ENCODE results near the gene ARHGAP6. TPM values are rescaled to one million over a fixed set of nuclear protein-coding genes. Genes with fewer than 3 reads are reported as not detected.

ARHGAP6 gene
- total RNA-seq, 1 experiment from 2014 or later, result 0.44 TPM

DNA sequence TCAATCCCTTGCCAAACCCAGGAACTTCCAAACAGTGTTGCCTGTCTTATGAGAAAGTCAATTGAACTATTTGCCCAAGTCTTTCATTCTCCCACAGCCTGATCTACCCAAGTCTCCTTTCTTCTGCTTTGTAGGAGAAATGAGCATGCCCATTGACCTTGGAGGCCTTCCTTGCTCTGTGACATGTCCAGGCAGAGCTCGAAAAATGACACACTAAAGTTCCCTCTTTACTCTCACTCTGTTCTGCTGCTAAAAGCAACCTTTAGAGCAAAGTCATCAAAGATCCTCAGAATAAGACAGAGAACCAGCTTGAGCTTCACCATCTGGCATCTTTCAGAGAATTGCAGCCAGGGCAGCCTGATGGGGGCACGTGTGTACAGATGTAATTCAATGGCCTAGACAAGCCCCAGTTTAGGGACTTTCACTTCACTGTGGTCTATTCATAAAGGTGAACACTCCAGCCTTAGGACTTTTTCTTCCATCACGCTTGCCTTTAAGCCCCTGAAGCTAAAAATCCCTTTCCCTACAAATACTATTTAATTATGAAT lies 236.1 kb downstream of the ARHGAP6 start:
- DNase-seq (ENCODE audit: low read depth), result no peak

DNA sequence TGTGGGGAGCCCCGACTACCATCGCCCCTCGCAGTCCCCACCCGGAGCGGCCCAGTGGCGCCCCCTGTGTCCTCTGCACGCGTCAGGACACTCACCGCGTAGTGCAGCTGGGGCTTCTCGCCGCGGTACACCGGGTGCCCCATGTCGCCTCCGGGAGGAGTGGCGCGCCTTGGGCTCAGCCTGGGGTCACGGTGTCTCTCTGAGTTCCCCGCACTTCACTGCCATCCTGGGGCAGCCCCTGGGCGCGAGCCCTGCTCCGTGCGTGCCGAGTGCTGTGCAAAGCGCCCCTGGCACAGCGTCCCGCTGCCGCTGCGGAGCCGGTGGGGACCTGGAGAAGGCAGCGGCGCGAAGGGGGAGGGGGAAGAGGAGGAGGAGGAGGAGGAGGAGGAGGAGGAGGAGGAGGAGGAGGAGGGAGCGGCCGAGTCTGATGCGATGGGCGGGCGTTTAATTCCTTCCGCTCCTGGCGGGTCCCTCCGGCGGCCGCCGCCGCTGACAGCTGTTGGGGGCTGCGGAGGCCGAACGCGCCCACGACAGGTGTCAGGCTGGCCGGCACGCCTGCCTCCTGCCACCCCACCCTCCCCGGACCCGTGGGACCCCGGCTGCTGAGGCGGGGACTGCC lies 238.2 kb downstream of the ARHGAP6 start:
- no peak for DNase-seq (ENCODE audit: low read depth)

DNA sequence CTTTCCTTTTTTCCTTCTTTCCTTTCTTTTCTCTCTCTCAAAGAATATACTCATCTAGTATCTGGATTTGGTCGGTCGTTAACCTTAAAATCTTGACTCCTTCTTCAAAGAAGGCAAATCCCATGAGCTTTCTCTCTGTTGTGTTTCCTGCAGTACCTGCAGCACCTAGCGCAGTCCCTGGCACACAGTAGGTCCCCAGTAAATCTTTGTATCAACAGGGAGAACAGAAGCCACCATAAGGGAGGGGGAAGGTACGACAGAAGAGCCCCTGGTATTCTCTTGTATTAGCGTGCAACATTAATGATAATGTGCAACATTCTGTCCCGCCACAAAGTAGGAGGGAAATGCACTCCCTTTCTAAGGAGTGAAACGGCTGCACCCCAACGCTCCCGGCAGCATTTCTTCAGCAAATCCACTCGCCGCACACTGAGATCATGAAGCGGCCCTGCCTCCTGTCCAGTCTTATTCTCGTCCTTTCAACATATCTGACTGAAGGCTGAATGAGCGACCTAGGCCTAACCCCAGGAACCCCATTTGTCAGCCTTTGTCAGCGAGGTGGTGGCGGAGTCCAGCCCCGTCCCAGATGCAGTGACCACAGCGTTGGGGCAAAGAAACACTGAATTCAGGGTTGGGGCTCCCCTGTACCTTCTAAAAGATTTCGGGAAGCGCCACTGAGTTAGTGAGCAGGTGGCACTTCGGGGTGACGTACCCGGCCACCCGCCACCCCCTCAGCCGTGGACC lies 238.8 kb downstream of the ARHGAP6 start:
- DNase-seq (ENCODE audit: low read depth), result no peak

DNA sequence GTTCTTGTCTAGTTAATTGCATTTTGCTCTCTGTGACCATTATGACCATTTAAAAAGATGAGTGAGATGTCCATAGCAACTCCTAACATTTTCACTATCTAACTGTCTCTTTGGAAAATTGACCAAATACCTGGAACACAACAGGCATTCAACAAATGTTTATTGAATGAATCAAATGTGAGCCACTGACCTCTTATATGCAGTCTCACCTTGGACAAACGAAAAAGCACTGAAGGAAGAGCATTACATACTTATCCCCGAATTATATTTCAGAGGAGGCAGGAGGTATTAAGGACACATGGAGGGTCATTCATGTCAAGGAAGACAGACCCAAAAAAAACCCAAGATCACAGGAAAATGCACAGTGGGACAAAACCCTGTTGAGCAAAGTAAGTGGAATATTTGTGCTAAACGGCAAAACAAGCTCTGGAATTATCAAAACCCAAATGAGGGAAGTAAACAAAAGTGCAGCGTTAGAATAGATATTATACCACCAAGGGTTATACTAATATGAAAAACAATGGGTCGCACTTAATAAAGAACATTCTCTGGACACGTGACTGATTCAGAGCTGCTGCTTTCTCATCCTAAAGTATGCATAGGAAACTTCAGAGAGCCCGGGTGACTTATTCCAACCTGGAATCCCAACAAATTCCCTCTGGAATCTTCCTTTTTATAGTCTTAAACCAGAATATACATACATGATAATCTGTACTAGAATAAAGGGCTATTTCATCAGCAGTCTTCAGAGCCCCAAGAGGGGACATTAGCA lies 240.6 kb downstream of the ARHGAP6 start:
- no peak for DNase-seq (ENCODE audit: low read depth)

DNA sequence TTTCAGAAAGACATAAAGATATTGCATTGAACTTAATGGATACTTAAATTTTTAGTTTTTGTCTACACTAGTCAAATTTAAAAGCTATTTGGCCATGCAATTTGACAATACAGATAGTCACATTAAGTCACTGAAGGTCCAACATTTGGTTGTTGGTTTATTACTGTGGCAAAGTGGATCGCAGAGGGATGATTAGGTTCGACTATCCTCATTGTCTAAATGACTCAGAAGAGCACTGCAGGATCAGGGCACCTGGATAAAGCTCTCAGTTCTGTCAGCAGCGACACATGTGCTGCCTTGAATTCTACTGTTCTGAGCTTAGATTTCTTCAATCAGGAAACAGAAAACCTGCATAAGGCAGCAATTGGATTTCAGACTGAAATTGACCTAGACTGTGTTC lies 241.8 kb downstream of the ARHGAP6 start:
- no peak for DNase-seq (ENCODE audit: low read depth)

DNA sequence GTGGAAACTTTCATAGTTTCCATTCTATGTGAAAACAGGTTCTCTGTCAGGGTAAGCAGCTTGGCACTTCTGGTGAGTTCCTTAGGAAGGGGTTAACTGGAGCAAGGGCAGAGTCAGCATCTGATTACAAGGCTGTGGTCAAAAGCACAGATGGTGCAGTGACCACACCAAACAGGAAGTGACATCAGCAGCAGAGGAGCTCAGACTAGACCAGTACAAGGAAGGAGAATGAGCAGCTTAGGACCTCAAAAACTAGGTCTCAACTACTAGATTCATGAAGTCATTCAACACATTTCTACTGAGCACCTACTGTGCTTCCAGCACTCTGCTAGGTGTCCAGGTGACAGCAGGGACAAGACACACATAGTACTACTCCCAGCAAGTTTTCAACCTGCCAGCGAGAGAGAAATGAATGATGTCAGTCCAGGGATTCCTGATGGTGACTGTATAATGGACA lies 242.3 kb downstream of the ARHGAP6 start:
- peak; percentile 85 for DNase-seq (ENCODE audit: low read depth)

DNA sequence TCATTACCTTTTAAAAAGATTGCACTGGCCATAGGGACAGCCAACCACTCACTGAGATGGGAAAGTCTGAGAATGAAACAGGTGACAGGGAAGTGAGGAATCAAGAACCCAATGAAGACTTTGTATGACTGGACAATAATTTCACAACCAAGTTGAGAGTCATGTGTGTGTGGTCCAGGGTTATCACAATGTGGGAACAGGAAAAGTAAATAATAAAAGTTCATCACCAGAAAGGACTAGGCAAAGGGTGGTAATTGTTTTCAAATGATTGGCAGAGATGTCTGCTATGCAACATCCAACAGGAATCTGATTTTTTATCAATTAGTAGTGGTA lies 243.2 kb downstream of the ARHGAP6 start:
- no peak for DNase-seq (ENCODE audit: low read depth)

DNA sequence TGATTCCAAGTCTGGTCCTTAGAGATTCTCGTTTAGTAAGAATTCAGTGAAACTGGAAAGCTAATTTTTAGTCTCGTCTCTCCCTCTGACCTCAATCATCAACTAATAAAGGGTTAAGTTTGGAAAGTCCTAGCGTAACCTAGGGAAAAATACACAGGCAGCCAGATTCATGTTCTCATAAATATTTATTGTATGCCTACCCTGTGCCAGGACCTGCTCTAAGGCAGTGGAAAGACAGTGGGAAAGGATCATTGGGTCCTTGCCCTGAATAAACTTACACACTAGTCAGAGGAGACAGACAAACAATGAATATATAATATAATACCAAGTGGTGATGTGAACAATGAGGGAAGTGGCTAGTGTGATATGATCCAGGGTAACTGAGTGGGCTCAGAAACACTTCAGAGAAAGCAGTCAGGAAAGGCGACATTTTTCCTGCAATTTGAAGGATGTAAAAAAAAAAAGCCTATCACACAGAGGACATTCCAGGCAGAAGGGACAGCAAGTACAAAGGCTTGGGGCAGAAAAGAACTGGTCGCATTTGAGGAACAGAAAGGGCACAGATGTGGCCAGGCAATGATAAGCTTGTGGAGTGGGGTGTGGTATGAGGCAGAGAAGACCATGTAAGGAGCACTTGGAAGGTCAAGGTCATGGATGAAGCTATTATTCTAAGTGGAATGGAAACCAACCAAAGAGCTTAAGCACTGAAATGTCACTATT lies 243.8 kb downstream of the ARHGAP6 start:
- DNase-seq (ENCODE audit: low read depth), result no peak

DNA sequence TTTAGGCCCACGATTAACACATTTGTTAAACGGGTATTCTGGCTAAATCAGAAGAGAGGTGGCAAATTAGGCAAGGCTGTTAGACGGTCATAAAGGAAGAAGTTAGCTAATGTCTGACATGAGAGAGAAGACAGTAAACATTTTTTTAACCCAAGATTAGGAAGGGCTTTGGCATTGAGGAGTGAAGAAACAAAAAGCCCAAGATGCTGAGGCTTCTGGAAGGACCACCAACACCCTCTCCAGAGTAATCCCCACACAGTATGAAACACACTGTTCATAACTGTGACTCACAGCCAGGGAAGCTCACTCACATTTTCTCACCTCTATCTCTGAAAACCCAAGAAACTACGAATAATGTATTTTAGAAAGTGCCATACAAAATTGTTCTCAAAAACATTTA lies 244.9 kb downstream of the ARHGAP6 start:
- no peak for DNase-seq (ENCODE audit: low read depth)

DNA sequence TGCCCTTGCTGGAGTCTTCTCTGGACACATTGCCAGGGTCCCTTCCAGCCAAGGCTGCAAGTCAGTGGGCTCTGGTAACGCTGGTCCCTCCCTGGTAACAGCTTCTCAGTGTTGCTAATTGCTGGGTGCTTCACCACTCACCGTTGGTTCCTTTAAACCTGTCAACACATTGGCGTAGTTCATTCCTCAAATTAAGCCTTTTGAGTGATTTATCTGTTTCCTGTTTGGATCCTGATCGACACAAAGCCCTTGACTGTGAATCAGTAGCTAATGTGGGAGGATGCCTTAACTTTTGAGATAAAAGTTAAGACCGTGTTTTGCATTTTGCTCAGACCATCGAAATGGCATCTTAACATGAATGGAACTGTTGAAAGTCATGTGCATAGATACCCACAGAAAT lies 246.6 kb downstream of the ARHGAP6 start:
- DNase-seq (ENCODE audit: low read depth), result no peak

DNA sequence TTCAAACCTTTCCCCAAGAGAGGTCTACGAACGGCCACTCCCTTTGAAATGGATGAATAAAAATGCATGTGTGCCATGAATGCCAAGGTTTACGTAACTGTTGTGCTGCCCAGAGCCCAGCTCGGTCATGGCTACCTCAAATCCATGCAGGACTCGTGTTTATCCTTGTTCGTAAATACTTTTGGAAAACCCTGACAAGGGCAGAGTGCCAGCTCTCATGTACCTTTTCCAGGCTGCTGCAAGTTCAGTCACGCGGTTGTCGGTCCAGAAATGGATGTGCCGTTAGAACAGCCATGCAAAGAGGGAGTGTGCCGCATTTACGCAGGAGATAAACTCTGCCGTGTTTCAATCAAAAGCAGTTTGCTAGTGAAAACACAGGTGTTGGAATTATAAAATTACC lies 249.1 kb downstream of the ARHGAP6 start:
- no peak for DNase-seq (ENCODE audit: low read depth)

DNA sequence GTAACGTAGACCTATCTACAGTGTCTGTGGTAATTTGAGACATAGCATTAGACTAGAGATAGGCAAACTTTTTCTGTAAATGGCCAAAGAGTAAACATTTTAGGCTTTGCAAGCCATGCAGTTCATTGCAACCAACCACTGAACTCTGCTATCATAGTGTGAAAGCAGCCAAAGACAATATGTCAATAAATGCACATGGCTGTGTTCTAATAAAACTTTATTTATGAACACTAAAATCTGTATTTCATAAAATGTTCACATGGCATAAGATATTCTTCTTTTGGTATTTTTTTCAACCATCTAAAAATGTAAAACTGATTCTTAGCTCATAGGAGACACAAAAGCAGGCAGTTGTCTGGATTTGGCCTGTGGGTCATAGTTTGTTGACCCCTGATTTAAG lies 251.6 kb downstream of the ARHGAP6 start:
- DNase-seq (ENCODE audit: low read depth), result no peak

DNA sequence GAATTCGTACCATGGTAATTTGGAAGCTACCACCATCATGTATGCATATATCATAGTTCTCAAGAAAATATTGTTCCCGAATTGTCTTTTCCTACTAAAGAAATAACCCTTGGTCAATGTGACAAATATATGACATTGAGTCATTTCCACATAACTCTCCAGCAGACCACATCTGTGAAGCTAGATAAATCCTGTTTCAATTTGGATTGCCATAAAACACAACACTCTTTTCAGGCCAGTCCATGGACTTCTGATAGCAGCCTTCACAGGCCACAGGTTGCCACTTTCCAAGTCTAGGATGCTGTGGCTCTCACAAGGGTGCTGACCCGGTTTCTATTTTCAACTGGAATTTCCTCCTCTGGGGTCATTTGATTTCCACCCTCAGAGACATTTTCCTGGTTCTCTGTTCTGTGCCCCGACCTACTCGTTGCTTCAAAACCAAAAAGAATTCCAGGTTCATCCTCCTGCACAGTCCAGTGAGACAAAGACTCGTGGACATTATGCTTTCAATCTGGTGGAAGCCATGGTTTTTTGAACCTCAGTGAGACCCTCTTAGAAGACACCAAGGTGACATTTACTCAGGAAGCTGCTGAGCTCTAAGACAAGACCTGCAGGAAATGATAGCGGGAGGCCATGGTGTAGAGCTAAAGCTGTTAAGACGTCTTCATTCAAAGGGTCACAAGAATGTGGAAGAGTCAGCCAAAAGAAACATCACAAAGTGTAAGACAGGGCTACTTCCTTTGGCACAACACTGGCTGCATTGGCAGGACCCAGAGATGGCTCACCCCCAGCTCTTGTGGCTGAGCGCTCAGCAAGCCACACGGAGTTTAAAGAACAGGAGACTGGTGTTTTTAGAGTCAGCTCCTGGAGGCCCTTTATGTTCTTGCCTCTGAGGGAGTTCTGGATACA lies 252.8 kb downstream of the ARHGAP6 start:
- DNase-seq (ENCODE audit: low read depth), result peak; percentile 47

DNA sequence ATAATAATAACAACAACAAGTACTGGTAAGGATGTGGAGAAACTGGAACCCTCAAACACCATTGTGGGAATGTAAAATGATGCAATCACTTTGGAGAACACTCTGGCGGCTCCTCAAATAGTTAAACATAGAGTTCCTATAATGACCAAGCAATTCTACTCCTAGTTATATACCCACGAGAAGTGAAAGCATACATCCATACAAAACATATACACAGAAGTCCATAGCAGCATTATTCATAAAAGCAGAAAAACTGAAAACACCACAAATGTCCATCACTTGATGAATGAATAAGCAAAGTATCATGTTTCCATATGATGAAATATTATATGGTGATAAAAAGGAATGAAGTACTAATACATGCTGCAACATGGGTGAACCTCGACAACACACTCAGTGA lies 255.8 kb downstream of the ARHGAP6 start:
- DNase-seq (ENCODE audit: low read depth), result no peak

DNA sequence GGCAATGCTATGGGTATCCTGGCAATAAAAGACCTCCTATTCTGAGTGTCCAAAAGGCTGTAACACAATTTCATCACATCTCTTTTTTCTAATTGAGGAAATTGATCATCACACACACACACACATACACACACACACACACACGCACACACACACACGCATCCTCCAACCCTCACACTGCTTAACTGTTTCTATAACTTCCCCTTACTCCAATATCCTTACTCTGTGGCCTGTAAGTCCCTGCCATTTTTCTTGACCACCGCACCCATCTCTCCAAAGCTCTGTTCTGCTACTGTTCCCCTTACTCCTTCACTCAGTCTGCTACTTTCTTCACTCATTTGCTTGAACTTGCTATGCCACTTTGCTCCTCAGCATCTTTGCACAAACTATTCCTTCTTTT lies 256.9 kb downstream of the ARHGAP6 start:
- DNase-seq (ENCODE audit: low read depth), result no peak

DNA sequence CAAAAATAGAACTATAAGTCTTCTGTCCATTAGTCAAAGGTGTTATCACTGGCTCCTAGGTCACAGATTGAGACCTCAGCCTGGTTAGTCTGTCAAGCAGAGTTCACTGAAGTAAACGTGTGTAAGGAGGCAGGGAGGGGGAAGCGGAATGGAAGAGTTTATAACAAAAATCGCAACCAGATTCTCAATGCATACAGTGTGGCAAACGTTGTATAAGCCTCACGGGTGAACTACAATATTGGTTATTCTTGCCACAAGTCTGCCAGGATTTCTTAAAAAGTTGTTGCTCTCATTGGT lies 257.7 kb downstream of the ARHGAP6 start:
- DNase-seq (ENCODE audit: low read depth), result no peak

DNA sequence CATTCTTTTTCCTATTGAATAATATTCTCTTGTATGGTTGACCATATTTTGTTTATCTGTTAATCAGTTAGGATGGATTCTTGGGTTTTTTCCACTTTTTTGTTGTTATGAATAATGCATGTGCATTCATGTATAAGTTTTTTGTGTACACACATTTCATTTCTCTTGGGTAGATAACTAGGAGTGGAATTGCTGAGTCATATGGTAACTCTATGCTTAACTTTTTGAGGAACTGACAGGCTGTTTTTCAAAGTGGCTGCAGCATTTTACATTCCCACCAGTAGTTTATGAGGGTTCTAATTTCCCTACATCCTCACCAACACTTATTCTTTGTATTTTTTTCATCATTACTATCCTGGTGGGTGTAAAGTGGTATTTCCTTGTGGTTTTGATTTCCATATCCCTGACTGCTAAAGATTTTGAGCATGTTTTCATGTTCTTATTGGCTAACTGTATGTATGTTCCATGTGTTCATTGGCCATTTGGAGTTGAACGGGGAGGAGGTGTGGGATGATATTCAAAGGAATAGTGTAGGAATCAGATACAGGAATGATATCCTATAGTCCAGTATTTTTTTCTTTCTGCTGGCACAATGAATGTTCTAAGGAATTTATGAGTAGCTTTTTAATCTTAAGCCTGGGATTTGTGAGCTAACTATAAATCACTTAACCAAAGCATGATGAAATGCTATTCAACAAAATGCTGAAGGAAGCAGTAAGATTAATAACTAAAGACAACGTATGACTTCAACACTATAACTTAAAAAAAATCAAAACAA lies 258.2 kb downstream of the ARHGAP6 start:
- DNase-seq (ENCODE audit: low read depth), result peak; percentile 14

DNA sequence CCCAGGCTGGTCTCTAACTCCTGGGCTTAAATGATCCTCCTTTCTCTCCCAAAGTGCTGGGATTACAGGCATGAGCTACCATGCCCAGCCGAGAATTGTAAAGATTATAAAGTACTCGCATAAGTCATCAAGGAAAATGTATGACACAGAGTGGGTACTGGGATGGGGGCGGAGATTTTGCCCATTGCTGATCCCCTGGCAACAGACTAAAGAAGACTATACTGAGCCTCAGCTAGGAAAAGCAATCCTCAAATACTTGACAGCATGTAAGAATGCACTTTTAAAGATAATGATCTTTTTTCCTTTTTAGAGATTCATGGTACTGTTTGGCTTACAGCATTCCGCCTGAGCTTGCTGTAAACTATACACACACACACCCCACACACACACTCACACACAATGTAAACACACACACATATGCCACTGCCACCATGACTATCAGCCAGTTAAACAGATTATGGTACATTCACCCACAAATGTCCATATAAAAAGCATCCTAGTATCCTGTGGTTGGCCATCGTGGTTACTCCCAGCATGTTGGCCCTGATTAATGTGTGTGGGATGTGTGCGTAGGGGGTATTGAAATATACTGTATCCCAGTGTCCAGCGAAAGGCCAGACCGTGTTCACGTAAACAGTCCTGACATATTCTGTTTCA lies 259.5 kb downstream of the ARHGAP6 start:
- peak; percentile 40 for DNase-seq (ENCODE audit: low read depth)

DNA sequence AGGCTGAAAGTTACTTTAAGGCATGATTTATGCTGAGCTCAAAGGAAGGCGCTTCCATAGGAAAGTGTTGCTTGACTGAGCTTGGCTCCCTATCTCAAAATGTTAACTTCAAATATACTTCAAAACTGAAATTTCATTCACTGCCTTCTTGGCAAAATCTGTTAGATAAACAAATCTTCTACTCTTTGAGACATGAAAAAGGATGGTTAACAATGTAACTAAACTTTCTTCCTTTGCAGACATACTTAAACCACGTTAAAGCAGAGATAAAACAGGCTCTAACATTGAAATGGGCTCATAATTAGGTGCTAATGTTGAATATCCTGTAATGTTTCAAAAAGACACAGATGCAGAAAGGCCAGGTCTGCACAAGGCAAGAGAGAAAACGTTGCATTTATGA lies 262.1 kb downstream of the ARHGAP6 start:
- DNase-seq (ENCODE audit: low read depth), result no peak

DNA sequence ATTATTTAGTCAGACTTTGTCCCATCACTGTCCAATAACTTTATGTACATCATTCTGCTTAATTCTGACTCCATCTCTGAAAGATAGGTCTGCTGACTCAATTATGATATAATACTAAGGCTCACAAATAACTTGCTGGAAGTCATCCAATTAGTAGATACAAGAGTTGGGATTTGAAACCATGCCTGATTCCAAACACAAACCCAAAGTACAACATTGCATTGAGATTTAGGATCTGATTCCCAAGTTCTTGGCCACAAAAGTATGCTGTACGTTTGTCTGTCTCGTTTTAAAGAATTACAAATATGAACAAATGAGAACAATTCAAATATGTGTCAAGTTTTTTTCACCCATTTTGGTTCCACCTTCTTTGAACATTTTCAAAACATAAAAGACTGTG lies 263.8 kb downstream of the ARHGAP6 start:
- DNase-seq (ENCODE audit: low read depth), result no peak

Measured in M059J (cell line).